Measurements from ENCODE around the gene ANKRD45. TPM values are rescaled to one million over a fixed set of nuclear protein-coding genes. Genes with fewer than 3 reads are reported as not detected.

The ANKRD45 gene
- total and polyA plus RNA-seq, 2 of the 13 experiments (the other 11 are each of a cell fraction or from before 2014, with no cell fraction given), result not detected

DNA sequence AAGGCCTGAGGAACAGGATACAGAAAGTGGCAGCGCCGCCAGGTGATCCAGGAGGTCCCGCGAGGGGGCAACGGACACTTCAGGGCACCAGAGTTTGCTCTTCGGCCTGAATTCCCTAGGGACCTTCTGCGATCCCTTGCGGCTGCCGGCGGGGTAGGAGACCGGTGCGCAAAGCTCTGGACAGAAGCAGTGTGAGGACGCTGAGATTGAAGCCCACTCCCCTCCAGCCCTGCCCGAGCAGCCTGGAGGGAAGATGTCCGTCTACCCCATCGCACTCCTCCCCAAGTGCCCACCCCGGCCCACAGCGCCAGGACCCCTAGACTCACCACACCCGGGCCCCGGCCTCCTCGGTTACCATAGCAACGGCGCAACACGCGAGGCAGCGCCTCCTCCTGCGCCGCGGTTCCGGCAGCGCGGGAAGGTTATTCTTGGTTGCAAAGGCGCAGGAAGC is at the start of gene ANKRD45 (continued):
- no peak for TF ChIP-seq IKZF4 (CRISPR knock-in tag; IDR thresholded peaks at IDR 0.05; ENCODE audit: borderline replicate concordance, low read depth, not compliant biosample characterization)
- peak; percentile 58 for TF ChIP-seq RFX3 (CRISPR knock-in tag; IDR thresholded peaks at IDR 0.05)
- TF ChIP-seq, protein P1, sequence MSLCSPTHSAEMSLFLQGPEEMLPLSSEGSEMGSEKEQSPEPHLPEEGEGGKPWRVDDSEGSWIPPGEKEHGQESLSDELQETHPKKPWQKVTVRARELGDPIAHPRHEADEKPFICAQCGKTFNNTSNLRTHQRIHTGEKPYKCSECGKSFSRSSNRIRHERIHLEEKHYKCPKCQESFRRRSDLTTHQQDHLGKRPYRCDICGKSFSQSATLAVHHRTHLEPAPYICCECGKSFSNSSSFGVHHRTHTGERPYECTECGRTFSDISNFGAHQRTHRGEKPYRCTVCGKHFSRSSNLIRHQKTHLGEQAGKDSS (CRISPR knock-in tag; IDR thresholded peaks at IDR 0.05; ENCODE audit: borderline replicate concordance, low read depth), result no peak
- TF ChIP-seq, protein P2, sequence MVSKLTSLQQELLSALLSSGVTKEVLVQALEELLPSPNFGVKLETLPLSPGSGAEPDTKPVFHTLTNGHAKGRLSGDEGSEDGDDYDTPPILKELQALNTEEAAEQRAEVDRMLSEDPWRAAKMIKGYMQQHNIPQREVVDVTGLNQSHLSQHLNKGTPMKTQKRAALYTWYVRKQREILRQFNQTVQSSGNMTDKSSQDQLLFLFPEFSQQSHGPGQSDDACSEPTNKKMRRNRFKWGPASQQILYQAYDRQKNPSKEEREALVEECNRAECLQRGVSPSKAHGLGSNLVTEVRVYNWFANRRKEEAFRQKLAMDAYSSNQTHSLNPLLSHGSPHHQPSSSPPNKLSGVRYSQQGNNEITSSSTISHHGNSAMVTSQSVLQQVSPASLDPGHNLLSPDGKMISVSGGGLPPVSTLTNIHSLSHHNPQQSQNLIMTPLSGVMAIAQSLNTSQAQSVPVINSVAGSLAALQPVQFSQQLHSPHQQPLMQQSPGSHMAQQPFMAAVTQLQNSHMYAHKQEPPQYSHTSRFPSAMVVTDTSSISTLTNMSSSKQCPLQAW (CRISPR knock-in tag; IDR thresholded peaks at IDR 0.05), result no peak
- TF ChIP-seq, protein P3, sequence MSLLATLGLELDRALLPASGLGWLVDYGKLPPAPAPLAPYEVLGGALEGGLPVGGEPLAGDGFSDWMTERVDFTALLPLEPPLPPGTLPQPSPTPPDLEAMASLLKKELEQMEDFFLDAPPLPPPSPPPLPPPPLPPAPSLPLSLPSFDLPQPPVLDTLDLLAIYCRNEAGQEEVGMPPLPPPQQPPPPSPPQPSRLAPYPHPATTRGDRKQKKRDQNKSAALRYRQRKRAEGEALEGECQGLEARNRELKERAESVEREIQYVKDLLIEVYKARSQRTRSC (CRISPR knock-in tag; IDR thresholded peaks at IDR 0.05; ENCODE audit: low read depth), result no peak
- TF ChIP-seq, protein P4, sequence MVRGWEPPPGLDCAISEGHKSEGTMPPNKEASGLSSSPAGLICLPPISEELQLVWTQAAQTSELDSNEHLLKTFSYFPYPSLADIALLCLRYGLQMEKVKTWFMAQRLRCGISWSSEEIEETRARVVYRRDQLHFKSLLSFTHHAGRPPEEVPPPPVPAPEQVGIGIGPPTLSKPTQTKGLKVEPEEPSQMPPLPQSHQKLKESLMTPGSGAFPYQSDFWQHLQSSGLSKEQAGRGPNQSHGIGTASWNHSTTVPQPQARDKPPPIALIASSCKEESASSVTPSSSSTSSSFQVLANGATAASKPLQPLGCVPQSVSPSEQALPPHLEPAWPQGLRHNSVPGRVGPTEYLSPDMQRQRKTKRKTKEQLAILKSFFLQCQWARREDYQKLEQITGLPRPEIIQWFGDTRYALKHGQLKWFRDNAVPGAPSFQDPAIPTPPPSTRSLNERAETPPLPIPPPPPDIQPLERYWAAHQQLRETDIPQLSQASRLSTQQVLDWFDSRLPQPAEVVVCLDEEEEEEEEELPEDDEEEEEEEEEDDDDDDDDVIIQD (CRISPR knock-in tag; IDR thresholded peaks at IDR 0.05; ENCODE audit: low read depth), result no peak
- TF ChIP-seq, protein P5, sequence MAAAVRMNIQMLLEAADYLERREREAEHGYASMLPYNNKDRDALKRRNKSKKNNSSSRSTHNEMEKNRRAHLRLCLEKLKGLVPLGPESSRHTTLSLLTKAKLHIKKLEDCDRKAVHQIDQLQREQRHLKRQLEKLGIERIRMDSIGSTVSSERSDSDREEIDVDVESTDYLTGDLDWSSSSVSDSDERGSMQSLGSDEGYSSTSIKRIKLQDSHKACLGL (CRISPR knock-in tag; IDR thresholded peaks at IDR 0.05), result no peak
- no peak for TF ChIP-seq ZNF260 (CRISPR knock-in tag; IDR thresholded peaks at IDR 0.05; ENCODE audit: borderline replicate concordance, low read depth)
- TF ChIP-seq SUZ12 (IDR thresholded peaks at IDR 0.05; ENCODE audit: low read depth, low read length), result no peak
- TF ChIP-seq YEATS4 (CRISPR knock-in tag; IDR thresholded peaks at IDR 0.05; ENCODE audit: borderline replicate concordance), result no peak
- TF ChIP-seq SRY (CRISPR knock-in tag; IDR thresholded peaks at IDR 0.05), result no peak
- TF ChIP-seq, protein P6, sequence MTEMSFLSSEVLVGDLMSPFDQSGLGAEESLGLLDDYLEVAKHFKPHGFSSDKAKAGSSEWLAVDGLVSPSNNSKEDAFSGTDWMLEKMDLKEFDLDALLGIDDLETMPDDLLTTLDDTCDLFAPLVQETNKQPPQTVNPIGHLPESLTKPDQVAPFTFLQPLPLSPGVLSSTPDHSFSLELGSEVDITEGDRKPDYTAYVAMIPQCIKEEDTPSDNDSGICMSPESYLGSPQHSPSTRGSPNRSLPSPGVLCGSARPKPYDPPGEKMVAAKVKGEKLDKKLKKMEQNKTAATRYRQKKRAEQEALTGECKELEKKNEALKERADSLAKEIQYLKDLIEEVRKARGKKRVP (CRISPR knock-in tag; IDR thresholded peaks at IDR 0.05), result no peak
- no peak for TF ChIP-seq NBN (conservative IDR thresholded peaks at IDR 0.05)
- TF ChIP-seq KLF13 (CRISPR knock-in tag; IDR thresholded peaks at IDR 0.05), result no peak
- no peak for TF ChIP-seq ZNF746 (CRISPR knock-in tag; IDR thresholded peaks at IDR 0.05)
- no peak for TF ChIP-seq ZNF335 (CRISPR knock-in tag; IDR thresholded peaks at IDR 0.05)
- TF ChIP-seq ZNF121 (CRISPR knock-in tag; IDR thresholded peaks at IDR 0.05), result no peak
- TF ChIP-seq ZNF354B (CRISPR knock-in tag; IDR thresholded peaks at IDR 0.05), result no peak
- TF ChIP-seq ASH2L (IDR thresholded peaks at IDR 0.05; ENCODE audit: insufficient read length, low read depth, low read length), result no peak
- no peak for TF ChIP-seq NPAS2 (CRISPR knock-in tag; IDR thresholded peaks at IDR 0.05; ENCODE audit: borderline replicate concordance)
- TF ChIP-seq, protein P7, sequence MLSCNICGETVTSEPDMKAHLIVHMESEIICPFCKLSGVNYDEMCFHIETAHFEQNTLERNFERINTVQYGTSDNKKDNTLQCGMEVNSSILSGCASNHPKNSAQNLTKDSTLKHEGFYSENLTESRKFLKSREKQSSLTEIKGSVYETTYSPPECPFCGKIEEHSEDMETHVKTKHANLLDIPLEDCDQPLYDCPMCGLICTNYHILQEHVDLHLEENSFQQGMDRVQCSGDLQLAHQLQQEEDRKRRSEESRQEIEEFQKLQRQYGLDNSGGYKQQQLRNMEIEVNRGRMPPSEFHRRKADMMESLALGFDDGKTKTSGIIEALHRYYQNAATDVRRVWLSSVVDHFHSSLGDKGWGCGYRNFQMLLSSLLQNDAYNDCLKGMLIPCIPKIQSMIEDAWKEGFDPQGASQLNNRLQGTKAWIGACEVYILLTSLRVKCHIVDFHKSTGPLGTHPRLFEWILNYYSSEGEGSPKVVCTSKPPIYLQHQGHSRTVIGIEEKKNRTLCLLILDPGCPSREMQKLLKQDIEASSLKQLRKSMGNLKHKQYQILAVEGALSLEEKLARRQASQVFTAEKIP (CRISPR knock-in tag; IDR thresholded peaks at IDR 0.05; ENCODE audit: borderline replicate concordance), result no peak
